ENCODE results near the gene ZFYVE16.

Gene ZFYVE16

DNA sequence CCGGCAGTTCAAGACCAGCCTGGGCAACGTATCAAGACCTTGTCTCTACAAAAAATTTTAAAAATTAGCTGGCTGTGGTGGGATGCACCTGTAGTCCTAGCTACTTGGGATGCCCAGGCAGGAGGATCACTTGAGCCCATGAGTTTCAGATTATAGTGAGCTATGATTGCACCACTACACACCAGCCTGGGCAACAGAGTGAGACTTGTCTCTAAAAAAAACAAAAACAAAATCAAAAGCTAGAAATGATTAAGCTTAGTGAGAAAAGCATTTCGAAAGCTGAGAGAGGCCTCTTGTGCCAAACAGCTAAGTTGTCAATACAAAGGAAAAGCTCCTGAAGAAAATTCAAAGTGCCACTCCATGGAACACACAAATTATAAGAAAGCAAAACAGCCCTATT, 84.9 kb downstream of the ZFYVE16 start:
- H3K27ac ChIP-seq, result peak overlapping the region; percentile 62
- TF ChIP-seq, protein P1, sequence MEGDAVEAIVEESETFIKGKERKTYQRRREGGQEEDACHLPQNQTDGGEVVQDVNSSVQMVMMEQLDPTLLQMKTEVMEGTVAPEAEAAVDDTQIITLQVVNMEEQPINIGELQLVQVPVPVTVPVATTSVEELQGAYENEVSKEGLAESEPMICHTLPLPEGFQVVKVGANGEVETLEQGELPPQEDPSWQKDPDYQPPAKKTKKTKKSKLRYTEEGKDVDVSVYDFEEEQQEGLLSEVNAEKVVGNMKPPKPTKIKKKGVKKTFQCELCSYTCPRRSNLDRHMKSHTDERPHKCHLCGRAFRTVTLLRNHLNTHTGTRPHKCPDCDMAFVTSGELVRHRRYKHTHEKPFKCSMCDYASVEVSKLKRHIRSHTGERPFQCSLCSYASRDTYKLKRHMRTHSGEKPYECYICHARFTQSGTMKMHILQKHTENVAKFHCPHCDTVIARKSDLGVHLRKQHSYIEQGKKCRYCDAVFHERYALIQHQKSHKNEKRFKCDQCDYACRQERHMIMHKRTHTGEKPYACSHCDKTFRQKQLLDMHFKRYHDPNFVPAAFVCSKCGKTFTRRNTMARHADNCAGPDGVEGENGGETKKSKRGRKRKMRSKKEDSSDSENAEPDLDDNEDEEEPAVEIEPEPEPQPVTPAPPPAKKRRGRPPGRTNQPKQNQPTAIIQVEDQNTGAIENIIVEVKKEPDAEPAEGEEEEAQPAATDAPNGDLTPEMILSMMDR (conservative IDR thresholded peaks at IDR 0.05), result no peak

DNA sequence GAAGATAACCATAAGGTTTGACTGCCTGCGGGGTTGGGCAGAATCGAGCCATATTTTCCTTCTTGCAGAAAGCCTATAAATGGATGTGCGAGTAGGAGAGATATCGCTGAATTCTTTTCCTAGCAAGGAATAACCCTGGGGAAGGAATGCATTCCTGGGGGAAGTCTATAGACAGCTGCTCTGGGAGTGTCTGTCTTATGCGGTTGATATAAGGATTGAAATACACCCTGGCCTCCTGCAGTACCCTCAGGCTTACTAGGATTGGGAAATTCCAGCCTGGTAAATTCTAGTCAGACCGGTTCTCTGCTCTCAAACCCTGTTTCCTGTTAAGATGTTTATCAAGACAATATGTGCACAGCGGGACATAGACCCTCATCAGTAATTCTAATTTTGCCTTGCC, 85.6 kb downstream of the ZFYVE16 start:
- peak overlapping the region; percentile 62 for H3K27ac ChIP-seq

DNA sequence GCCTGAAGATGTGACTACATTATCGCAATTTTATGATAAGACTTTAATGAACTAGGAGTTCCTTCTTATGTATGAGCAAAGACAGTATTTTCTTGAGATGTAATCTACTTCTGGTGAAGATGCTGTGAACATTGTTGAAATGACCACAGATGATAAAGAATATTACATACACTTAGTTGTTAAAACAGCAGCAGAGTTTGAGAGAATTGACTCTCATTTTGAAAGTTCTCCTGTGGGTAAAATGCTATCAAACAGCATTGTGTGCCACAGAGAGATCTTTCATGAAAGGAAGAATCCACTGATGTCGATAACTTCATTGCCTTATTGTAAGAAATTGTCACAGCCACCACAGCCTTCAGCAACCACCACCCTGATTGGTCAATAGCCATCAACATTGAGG, 88.0 kb downstream of the ZFYVE16 start:
- TF ChIP-seq, protein P1 (conservative IDR thresholded peaks at IDR 0.05), result no peak
- H3K27ac ChIP-seq, result no peak overlapping the region

DNA sequence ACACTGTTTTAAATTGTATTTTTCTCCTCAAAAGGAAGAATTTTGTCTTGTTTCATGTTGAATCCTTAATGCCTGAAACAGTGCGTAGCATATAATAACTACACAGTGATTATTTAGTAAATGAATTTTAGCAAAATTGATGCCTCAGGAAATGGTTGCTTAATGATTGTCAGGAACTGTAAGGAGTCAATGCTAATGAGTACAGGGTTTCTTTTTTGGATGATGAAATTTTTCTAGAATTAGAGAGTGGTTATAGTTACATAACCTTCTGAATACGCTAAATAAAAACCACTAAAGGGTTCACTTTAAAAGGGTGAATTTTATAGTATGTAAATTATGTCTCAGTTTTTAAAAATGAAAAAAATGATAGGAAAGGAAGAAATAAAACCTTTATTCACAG, 94.9 kb downstream of the ZFYVE16 start:
- H3K27ac ChIP-seq, result no peak overlapping the region
- TF ChIP-seq, protein P1 (conservative IDR thresholded peaks at IDR 0.05), result no peak

DNA sequence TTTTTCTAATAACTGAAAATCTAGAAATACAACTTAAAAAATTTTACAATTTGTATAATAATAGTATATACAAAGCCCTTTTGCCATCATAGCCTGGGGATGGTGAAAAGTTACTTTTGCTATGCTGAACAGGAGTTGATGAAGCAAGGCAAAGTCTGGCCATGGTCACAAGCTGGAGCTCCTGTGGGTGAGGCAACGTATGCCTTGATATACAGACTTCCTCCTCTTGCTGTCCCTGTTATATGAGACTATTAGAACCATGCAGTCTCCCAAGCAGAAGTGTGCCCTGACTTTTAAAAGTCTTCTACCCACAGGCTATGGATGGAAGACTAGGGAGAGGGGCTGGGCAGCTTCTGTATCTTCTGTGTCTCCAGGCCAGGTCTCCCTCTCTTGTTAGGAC, 95.8 kb downstream of the ZFYVE16 start:
- TF ChIP-seq, protein P1 (conservative IDR thresholded peaks at IDR 0.05), result no peak
- H3K27ac ChIP-seq, result no peak overlapping the region

DNA sequence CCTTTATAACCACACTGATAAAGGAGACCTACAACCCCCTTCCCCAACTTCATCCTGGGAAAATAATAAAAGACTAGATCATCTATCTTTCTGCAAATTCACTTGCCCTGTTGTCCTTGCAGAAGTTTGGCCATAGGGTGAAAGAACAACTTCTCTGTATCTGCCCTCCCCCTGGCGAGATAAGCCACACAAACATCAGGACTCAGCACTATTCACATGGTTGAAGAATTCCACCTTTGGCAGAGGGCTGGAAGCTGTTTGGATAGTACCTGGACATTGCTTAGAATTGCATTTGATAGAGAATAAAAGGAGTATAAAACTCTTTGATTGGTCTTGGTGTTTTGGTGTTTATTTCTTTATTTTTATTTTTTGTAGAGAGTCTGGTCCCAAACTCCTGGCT, 97.0 kb downstream of the ZFYVE16 start:
- TF ChIP-seq, protein P1 (conservative IDR thresholded peaks at IDR 0.05), result no peak
- H3K27ac ChIP-seq, result no peak overlapping the region

DNA sequence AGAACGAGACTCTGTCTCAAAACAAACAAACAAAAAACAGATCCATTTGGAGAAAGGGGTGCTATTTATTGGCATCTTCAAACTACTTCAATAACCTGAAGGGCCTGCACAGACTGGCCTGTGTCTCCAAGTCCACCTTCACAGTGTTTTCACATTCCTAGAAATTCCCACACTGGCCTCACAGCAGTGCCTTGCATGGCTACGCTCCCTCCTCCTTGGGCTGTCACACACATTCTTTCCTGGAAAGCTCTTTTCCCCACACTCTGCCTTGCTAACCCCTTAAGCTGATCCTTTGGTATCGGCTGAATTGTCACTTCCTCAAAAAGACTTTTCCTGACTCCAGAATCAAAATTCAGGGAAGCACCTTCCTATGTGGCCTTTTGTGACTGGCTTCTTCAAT, 99.8 kb downstream of the ZFYVE16 start:
- H3K27ac ChIP-seq, result no peak overlapping the region
- TF ChIP-seq, protein P1 (conservative IDR thresholded peaks at IDR 0.05), result no peak

DNA sequence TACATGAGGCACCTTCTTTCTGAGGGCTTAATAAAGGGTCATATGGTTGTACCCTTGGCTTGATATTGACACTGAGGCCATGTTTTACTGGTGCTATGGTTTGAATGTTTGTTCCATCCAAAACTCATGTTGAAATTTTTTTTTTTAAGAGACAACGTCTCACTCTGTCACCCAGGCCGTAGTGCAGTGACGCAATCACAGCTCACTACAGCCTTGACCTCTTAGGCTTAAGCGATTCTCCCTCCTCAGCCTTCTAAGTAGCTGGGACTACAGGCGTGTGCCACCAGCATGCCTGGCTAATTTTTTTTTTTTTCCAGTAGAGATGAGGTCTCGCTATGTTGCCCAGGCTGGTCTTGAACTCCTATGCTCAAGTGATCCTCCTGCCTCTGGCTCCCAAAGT, 101.0 kb downstream of the ZFYVE16 start:
- TF ChIP-seq, protein P1 (conservative IDR thresholded peaks at IDR 0.05), result no peak
- no peak overlapping the region for H3K27ac ChIP-seq

All from VCaP (cell line).